GM18499 (cell line): ENCODE measurements around the gene CRACR2A.

Experiments
- ATAC-seq: cut with Tn5 transposase; IDR thresholded peaks from one replicate; pipeline ENCODE4 v1.9.1; 2021; ENCODE audit warnings: moderate number of reproducible peaks; ENCODE audit not compliant: insufficient read depth, unreplicated experiment

Gene CRACR2A

DNA sequence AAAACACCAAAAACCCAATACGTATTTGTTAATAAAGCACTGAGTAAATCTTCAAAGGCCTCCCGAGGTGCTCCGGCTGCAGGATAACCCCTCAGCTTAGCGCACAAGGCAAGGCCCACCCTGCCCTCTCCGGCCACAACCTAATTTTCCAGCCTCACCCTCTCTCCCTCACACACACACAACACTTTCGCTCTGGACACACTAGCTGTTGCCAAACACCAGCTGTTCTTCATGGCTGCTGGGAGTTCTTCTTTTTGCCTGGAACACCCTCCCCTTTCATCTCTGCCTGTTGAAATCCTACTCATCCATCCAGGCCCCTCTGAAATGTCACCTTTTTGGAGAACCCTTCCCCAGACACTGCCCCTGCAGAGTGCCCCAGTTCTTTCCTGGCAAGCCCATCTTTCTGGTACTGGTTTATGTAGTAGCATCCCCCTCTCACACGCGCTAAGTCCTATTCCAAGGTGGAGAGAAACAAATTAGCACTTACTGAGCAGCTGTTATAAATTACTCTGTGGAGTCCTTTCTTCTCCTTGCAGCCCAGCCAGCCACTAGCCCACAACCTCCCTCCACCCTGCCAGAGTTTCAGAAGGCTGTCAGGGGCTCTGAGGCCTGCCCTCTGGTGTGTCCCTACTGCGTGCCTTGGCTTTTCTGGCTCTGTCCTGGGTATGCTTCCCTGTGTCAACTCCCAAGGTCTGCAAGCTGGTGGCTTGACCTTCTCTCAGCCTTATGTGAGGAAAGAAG is 805 bp upstream of the CRACR2A start:
- ATAC-seq, result no peak

DNA sequence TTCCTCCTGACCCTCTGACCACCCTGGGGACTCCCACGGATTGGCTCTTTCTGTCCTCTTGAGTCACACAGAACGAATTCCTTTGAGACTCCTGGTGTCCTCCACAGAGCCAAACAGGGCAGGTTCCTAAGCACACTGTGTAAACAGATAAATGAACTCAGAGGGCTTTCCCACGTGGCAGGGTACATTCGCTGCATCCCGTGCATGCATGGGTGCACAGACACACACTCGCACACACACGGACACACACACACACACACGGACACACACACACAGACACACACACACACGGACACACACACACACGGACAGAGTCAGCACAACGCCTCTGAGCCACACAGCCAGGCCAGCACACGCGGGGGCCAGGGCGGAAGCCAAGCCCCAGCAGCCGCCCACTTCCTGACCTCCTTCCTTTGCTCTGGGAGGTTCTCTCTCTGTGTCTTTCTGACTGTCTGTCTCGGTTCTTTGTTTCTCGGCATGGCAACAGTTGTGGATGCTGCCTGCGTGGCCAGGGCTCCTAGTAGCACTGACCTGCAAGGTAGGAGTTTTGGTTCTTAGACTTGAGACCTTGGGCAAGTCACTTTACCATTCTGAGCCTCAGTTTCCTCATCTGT is 706 bp downstream of the CRACR2A start:
- no peak for ATAC-seq

DNA sequence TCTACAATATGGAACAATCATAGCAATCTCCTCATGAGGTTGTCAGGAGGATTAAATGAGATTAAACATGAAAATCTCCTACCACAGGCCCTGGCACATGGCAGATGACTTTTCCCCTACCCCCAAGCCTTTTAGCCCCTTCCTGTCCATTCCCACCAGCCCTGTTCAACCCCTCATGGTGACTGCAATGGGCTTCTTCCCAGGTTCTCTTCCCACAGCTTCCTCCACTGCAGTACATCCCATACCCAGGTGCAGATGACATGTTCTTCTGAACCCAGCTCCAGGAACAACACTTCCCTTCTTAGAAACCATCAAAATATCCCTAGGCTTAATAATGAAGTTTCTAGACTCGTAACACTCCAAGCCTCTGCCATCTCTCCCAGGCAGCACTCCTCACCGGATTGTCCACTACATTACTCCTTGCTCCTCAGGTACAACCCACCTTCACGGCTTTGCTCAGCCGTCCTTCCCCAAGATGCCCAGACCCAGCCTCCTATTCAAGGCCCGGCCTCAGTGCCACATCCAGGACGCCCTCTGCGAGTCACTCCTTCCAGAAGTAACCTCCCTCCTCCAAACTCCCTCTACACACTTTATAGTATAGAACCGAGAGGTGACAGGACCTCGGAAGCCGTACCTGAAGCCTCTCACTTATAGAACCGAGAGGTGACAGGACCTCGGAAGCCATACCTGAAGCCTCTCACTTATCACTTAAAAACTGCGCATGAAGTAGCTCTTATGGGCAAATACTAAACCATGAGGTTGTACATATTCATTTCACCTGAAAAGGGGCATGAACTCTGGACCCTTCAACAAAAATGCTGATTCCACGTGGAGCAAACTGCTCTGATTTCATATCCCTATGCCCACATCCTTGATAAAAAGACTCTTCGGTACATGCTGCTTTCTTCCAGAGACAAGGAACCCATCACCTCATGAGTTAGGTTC is 1.5 kb downstream of the CRACR2A start:
- ATAC-seq, result no peak

DNA sequence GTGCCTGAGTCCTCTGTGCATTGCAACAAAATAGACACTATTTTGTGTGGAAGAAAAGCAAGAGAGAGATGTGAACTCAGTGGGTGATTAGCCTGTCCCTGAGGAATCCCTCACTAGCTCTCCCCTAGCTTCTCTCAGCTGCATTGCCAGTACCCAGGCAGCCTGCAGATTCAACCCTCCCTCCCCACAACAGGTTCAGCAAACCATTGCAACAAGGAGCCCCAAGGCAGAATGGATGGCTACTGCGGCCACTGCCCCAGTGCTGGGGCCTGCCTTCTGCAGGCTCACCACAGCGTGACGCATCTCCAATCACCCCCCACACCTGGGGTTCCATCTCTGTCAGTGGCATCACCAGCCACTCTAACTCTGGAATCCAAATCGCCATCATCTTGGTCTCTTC is 2.3 kb downstream of the CRACR2A start:
- no peak for ATAC-seq

DNA sequence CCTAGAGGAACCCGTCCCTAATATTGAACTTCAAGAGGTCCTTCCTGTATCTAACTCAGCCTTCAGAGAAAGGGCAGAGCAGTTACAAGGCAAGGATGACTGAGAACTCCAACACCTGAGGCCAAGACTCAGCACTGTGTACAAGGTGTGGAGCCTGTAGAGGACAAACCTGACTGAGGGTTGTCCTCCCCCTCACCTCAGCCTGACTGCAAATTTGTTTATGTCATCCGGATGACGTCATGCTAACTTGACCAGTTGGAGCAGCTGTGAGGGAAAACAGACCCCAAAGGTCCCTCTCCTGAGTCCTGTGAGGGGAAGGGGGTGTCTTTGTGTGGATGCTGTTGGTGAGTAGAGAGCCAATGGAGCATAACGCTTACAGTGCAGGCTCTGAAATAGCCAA is 4.3 kb downstream of the CRACR2A start:
- no peak for ATAC-seq

DNA sequence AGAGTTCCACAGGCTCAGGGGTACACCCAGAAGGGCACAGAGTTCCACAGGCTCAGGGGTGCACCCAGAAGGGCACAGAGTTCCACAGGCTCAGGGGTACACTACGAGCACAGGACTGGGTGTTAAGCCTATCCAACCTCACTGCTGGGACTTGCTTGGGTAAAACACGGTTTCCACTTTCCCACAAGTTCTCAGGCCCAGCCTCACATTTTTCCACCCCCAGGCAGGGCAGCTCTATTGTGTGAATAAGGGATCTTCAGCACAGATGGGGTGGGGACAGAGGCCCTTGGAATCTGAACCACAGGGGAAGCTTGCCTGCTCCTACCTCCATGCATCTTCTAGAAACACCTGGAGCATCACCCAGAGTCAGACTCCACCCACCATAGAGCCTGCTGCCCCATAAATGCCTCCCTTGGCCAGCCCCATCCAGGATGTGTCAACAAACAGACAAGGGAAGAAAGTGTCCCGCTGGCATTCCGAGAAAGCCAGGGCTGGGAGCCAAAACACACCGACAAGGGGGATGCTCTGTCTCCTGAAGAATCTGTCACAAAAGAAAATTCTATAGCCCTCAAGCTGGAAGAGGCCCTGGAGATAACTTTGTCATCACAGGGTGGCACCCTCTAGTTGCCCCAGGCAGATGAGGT is 4.8 kb downstream of the CRACR2A start:
- ATAC-seq, result no peak

DNA sequence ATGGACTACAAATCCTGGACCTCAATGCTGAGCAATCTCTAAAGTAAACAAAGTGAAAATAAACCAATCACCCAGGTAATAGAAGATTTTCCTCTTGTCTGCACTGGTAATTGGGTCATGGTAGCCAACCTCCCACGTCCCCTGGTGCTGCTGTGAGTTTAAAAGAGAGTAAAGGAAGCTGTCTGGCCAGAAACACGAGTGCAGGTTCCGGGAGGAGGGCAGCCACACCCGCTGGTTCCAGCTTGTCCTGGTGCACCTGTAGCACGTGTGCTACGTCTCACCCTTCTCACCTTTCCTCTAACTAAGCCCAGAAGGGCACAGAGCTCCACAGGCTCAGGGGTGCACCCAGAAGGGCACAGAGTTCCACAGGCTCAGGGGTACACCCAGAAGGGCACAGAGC is 5.4 kb downstream of the CRACR2A start:
- ATAC-seq, result no peak

DNA sequence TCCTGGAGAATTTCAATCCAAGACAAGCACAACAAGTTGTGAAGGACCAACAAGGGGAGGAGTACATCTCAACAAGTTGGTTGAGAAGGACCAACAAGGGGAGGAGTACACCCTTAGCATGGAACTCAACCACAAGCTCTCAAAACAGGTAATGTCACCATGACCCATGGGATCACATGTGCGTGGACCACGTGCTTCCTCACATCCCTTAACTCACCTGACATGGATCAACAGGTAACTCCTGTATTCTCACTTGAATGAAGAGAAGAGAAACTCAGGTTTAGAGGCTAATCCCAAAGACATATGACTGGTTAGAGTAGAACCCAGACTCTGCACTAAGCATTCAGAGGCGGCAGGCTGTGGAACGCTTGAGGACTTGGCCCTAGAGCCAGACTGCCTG is 6.2 kb downstream of the CRACR2A start:
- no peak for ATAC-seq

DNA sequence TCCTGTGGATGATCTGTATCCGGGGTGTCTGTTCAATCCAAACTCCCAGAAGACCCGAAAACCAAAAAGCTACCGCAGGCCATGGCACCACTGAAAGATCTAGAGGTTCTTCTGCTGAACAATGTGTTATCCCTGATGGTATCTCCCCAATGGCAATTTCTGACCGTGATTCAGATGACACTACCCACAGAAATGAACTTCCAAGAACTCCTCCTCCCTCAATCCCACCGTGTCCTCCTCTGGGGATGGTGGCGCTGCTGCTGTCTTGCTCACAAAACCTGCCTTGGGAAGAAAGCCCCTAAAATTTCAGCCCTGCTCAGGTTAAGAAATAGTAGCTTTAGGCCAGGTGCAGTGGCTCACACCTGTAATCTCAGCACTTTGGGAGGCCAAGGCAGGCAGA is 7.8 kb downstream of the CRACR2A start:
- ATAC-seq, result no peak

DNA sequence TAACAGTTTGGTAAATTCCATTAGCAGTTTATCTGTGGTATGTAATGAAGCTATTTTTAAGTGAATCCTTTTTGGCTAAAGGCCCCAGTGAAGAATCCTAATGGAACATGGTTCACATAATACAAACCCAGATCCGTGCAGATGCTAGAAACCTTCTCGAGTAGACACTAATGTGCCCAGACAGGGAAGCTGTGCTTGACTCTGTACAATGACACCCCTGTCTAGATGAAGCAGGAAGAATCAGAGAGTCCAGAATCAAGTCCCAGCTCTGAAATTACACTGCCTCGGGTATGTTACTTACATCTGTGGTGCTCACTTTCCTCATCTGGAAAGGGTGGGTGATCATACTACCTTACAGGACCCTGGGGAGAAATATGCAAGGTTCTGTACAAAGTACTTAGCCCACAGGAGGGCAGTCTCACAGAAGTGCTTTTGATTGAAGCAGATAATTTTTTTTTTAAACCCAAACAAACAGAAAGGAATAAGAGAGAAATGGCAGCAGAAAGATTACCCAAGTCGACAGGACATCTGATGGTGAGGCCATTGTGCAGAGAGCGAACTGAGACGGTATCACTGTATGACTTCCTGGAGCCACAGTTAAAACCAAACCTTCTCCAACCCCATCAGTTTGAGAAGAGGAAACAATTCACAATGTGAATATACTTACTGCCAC is 8.5 kb downstream of the CRACR2A start:
- no peak for ATAC-seq

DNA sequence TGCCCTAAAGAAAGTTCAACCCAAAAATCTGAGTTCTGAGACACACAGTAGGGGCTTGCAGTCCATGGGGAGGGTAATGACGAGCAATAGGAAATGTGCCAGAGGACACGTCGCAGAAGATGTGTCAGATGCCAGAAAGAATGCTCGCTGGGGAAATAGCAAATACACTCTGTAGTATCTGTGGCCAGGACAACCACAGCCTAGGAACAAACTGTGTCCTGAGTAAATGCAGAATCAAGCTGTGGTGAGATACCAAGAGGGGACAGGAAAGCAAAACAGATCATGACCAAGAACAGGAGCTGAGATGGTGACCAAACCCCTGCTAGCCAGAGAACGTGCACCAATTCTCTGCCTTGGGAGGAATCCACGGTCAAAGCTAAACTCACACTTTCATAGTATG is 9.1 kb downstream of the CRACR2A start:
- no peak for ATAC-seq

DNA sequence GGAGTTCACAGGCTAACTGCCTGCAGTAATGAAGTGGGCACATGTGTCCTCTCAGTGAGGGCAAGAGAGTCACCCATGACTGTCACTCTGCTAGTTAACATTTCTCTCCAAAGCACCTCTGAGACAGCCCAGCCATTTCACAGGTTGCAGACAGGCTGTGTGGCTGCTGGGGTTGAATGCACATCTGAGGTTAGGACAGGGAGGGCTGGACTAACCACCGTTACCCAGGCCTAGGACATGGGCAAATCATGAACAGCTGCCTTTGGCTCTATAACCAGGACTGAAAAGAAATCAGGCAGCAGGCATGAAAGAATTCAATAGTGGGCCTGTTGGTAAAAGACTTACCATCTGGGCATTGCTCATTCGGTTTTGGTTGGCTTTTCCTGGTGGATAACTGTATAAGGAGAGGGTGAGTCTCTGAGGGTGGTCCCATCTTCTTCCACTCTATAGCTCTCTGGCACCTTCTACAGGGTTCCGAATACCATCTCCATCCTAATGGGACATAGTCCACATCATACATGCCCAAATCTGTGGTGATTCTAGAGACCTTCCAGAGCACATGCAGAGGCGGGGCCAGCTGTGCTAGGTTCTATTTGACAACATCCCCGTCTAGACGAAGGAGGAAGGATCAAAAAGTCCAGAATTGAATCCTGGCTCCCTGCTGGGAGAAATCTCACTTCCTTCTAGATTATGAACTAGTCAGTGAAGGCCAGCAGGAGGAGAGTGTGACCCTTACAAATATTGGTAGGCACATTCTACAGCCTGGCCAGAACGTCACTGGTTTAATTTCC is 10.8 kb downstream of the CRACR2A start:
- no peak for ATAC-seq

DNA sequence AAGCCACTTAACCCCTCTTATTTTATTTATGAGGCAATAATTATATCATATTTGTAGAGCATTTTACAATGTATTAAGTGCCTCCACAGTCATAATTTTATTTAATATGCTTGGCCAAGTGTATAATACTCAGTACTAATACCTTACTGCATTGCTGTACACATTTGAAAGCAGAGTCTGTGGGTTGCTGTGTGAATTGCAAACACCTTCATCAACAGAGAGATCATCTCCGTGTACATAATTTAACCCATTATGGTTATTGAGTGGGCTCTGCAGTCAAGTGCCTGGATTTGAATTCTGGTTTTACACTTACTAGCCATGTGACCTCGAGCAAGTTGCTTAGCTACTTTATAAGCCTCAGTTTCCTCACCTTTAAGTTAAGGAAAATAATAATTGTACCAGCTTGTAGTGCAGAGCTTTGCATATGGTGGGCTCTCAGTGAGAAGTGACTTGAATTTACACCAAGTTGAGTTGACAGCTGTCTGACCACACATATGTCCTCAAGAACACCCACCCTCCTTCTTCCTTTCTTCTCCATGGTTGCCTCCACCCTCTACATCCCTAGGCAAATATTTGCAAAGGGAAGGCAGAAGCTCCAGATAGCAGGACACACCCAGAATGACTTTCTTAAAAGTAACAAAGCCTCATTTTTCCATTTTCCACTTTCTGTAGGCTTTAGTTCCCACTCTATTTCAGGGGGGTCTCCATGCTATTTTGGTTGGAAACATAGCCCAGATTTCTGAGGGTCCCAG is 12.3 kb downstream of the CRACR2A start:
- ATAC-seq, result no peak

DNA sequence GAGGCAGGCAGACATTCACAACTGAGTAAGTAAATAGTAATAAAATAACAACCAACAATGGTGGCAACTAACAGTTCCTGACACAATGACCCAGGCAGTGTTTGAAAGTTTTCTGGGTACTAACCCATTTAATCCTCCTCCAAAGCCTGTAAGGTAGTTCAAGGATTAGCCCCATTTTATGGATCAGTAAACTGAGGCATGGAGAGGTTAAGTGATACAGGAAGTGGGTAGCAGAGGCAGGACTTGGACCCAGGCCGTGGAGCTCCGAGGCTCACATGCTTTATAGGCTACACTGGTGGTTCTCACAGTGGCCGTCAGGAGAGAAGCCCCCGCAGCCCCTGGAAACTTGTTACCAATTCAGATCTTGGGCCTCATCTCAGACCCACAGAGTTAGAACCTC is 17.5 kb downstream of the CRACR2A start:
- no peak for ATAC-seq

DNA sequence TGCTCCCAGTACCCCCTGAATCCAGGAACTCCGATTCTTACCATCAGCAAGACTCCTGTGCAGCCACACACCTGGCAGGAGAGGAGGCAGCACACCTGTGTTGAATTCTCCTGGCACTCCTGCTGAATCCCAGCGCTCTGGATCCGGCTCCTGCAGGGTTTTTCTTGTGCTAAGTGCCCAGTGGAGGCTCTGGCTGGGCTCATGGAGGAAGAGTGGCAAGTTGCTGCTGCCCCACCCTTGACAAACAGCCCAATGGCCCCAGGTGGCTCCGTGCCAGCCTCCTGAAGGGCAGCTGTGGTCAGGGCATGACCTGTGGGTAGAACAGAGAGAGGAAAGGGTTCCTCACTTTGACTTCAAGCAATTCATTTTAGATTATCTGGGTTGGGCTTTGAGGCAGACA is 20.0 kb downstream of the CRACR2A start:
- no peak for ATAC-seq

DNA sequence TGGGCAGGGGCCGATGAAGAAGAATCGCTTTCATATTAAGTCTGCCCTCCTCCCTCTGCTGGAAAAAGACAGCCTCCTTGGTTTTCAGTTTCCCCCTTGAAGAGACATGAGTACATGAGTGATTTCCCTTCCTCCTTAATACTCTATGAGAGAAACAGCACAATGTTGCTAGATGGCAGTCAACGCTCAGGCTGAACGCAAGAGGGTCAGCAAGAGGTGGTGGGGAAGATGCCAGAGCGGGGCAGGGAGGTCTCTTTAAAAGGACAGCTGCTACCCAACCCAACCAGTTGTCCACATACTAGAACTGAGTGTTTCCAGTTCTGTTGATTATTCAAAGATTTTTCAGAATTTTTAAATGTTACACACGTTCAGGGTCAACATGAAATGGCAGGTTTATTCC is 22.8 kb downstream of the CRACR2A start:
- no peak for ATAC-seq

DNA sequence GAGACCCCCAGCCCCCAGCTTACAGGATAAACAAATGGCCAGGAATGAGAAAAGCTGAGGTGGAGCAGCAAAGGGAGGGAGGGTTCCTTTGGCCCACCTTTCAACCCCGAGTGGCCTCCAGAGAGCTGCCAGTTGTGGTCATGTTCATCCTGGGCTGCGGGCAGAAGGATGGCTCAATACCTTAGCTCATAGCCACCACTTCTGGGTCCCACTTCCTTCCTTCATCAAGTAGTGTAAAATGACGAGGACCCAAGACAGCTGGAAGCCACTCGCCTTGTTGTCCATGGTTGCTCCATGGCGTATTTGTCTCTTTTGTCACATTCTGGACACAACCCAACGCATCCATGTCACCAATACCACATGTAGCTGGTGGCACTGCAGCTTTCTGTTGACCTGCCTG is 24.2 kb downstream of the CRACR2A start:
- no peak for ATAC-seq

DNA sequence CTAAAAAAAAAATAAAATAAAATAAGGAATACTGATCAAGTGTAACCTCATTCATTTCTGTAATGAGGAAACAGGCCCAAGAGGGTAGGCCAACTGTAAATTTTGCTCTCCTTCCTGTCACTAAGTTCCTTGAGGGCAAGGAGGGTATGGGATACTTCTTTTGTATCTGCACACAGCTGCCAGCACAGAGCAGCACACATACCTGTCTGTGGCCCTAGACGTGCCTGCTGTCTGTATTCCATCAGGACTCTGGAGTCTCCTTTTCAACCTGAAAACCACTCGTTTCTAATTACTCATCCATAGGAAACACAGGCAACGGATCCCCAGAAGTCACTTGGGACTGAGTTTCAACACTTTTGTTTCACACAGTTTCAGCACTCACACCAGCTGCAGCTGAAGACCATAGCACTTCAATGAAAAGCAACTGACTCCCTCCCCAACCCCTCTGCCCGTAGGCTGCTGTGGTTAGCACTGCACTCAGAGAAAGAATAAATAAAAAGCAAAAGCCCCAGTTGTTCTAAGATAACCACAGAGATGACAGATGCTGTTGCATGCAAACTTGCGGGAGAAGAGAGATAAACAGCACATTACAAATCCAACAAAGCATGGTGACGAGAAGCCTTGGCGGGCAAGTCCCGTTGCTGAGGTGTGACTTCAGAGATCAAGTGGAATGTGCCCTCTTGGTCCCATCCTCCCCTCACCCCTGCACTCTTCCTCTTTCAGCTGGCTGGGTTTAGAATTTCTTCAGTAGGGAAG is 24.9 kb downstream of the CRACR2A start:
- peak; percentile 63 for ATAC-seq
